ENCODE measurements around the gene B3GAT1.
"Not testable (repeated sequence)": the region's sequence is repeated elsewhere in the genome, so short reads cannot be mapped to it uniquely, and the experiment has no call there.

B3GAT1 gene, protein sequence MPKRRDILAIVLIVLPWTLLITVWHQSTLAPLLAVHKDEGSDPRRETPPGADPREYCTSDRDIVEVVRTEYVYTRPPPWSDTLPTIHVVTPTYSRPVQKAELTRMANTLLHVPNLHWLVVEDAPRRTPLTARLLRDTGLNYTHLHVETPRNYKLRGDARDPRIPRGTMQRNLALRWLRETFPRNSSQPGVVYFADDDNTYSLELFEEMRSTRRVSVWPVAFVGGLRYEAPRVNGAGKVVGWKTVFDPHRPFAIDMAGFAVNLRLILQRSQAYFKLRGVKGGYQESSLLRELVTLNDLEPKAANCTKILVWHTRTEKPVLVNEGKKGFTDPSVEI

DNA sequence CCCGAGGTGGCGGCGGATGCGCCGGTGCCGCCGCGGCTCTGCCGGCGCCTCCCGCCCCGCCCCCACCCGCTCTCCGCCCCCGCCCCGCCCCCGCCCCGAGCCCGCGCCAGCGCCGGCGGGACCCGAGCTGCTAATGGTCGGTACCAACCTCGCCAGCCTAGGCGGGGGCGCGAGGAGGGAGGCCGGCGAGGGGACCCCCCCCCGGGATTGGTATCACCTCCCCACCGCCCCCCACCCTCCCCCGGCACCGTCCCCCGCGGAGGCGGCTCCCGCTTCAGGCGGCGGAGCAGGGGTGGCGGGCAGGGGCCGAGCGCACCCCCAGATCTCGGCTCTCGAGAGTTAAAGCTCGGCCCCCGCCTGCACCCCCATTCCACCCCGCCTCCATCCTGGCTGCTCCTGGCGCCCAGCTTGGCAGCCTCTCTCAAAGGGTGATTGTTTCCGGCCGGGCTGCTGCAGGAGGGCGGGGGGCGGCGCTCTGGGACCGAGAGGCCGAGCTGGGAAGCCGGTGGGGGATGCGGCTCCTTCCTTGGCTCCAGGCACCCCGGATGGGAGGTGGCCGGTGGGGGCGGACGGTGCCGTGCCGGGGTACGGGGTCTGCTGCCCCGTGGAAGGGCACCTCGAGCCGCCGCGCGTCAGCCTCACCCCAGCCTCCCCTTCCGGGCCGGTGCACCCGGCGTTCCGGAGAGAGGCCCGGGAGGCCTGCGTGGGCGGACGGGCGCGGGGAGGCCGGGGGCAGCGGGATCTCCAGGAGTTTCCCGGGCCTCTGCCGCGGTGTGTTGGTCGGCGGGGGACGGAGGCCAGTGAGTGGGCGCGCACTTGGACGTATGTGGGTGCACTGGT, at the start of gene B3GAT1:
Gene B3GAT1 (minus strand): TSS at position 40 of the 840 bp plus-strand sequence. CDS start 24,583 bp downstream, outside the sequence.
- peak; percentile 32 to 96 (median 89) for DNase-seq

DNA sequence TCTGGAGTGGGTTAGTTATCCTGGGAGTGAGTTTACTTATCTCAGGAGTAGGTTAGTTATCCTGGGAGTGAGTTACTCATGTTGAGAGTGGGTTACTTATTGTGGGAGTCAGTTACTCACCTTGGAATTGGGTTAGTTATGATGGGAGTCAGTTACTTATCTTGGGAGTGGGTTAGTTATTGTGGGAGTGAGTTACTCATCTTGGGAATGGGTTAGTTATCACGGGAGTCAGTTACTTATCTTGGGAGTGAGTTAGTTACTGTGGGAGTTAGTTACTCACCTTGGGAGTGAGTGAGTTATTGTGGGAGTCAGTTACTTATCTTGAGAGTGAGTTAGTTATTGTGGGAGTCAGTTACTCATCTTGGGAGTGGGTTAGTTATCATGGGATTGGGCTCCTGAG, 49.6 kb upstream of the B3GAT1 start:
- DNase-seq = no peak

DNA sequence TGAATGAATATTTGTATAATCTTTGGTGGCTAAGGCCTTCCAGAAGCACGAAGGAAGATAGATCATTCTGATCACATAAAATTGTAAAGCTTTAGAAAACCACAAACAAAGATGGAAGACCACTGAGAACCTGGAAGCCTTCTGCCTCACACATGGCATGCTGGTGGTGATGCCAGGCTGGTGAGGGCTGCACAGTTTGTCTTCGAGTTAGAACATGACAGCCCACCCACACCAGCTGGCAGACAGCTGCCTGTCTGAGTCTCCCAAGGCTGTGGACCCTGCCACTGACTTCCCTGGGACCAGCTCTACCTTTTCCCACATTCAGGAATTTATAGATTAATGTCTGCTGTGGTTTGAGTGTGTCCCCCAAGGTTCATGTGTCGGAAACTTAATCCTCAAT, 48.8 kb upstream of the B3GAT1 start:
- no peak for DNase-seq

DNA sequence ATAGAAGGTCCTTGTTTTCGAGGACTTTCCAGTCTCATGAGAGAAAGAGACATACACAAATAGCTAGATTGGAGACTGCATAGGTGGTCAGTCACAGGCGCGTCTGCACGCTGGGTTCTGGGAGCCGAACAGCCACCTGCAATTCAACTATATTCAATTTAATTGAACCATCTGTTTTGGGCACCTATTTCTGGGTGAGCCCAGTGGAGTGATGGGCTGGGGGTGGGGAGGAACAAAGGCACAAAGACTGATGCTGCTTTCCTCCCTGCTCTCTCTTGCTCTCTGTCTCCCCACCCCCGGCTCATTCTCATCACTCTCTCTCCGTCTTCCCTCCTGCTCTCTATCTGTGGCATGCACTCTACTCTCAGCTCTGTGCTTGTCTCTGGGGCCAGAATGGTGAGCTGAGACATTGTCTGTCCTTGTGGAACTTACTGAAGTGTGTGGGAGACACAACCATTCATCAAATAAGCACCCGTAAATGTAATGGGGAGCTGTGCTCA, 48.1 kb upstream of the B3GAT1 start:
- DNase-seq = no peak

DNA sequence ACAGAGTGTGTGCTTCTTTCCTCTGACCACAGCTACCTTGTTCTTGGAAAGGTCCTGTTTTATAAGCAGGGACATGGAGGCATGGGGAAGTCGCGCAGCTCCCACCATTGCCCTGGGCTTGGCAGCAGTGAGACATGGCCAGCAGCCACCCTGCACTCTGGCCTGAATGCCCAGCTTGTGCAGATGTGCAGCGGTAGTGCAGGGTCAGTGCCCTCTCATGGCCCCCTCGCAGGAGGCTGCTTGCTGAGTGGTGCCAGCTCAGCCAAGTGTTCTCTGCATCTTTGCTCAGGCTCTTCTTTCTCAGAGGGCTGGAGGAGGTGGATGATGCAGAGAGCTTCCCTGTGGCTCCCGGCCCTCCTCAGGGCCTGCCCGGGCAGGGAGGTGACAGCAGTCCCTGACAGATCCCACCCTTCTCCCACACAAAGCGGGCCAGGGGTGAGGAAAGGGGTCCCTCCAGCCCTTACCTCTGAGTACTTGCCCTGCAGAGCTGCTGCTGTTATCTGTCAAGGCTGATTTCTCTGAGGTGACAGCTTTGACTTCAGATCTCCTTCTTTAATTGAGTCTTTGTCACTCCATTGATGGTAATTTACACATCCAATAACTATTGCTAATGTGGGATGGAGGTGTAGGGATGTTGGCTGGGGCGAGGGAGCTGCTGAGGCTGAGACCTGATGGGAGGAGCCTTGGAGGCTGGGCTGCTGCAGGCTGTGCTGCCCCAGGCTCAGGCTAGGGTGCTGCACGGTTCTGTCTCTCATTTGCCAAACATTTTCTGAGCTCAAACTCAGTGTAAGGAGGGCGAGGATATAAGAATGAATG, 47.4 kb upstream of the B3GAT1 start:
- DNase-seq = peak in 12 of 51 donors; percentile 12 to 34 (median 27)

DNA sequence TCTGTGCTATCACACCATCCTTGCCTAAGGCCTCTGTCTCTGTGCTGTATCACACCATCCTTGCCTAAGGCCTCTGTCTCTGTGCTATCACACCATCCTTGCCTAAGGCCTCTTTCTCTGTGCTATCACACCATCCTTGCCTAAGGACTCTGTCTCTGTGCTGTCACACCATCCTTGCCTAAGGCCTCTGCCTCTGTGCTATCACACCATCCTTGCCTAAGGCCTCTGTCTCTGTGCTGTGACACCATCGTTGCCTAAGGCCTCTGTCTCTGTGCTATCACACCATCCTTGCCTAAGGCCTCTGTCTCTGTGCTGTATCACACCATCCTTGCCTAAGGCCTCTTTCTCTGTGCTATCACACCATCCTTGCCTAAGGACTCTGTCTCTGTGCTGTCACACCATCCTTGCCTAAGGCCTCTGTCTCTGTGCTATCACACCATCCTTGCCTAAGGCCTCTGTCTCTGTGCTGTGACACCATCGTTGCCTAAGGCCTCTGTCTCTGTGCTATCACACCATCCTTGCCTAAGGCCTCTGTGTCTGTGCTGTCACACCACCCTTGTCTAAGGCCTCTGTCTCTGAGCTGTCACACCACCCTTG, 45.5 kb upstream of the B3GAT1 start:
- not testable (repeated sequence) for DNase-seq

DNA sequence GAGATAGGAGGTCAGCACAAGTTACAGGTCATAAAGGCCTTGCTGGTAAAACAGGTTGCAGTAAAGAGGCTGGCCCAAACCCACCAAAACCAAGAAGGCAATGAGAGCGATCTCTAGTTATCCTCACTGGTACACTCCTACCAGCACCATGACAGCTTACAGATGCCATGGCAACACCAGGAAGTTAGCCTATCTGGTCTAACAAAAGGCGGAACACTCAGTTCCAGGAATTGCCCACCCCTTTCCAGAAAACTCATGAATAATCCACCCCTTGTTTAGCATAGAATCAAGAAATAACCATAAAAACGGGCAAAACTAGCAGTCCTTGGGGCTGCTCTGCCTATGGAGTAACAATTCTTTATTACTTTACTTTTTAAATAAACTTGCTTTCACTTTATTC, 43.5 kb upstream of the B3GAT1 start:
- no peak for DNase-seq

DNA sequence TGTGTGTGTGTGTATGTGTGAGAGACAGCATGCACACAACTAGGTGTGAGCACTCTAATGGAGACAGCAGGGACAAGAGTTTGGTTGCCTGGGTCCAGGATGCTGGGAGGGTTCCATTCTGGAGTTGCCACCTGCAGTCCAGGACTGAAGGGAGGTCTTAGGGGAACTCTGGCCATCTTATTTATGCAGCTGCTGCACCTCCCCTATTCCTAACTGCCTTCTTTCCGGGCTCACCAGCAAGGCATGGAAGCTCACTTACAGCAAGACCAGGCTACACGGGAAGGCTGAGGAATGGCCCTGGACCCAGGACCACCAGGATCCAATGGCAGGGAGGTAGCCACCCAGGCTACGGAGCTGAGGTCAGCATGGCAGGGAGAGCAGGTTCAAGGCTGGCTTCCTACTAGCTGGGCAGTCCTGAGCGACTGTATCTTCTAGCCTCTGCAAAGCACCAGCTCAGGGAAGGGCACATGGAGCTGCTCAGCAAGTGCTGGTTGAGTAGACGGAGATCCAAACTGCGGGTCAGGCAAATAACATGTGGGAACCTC, 42.2 kb upstream of the B3GAT1 start:
- DNase-seq = no peak

DNA sequence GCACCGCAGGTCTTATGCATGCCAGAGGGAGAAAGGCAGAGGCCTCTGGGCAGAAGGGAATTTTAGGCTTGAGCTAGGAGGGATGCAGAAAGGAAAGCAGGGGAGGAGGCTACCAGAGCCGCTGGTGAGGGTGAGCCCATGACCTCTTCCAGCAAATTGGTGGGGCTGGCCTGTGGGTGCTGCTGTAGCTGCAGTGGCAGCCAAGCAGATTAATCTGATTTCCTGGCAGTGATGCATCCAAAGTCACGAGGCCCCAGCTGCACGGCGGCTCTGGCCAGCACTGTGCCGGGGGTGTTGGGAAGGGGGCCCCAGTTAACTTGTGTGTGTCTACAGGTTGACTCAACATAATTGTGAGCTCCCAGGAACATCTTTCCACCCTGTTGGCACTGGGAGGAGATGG, 41.4 kb upstream of the B3GAT1 start:
- peak in 24 of 51 donors; percentile 9 to 71 (median 36) for DNase-seq

DNA sequence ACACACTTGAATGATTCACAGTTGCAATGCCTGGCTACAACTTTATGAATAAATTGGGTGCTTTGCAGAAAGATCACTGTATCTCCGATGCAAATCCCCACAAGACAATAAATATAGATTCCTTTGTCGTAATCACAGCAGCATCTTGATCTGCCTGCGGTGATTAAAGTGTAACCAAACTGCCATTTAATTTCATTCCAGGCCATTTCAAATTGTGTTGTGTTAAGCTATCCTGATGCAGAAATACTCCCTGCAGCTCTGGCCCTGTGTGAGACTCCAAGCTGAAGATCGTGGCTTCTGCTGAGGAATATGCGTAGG, 40.8 kb upstream of the B3GAT1 start:
- no peak for DNase-seq

DNA sequence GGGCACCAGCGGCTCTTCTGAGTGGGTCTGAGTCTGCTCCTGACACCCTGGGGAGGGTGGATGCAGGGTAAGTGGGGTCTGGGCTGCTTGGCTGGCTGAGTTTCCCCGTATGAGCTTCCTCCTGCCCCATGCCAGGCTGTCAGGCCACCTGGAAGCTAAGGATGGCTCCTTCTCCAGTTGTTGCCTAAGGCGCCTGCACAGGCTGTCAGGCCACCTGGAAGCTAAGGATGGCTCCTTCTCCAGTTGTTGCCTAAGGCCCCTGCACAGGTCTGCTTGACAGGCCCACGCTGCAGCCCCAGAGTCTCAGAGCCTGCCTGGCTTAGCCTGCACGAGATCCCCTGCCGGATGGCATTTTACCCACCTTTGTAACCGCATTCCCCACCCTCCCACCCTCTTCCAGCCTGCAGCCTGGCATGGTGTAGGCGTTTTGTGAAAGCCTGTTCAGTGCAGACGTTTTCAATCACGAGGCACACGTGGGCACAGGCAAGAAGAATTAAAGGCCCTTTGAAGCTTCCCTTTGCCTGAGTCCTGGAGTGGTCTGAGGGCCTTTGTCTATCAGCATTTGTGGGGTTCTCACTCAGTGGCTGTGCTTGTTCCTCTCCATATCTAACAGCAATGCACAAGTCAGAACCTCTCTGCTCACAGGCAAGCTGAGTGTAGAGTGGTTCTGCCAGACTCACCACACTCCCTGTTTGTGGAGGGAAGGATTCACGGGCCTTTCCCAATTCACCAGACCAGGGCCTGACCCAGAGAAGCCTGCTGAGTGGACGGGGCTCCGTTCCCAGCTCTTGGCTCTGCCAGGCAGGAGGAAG, 40.2 kb upstream of the B3GAT1 start:
- peak in 24 of 51 donors; percentile 5 to 62 (median 32) for DNase-seq

DNA sequence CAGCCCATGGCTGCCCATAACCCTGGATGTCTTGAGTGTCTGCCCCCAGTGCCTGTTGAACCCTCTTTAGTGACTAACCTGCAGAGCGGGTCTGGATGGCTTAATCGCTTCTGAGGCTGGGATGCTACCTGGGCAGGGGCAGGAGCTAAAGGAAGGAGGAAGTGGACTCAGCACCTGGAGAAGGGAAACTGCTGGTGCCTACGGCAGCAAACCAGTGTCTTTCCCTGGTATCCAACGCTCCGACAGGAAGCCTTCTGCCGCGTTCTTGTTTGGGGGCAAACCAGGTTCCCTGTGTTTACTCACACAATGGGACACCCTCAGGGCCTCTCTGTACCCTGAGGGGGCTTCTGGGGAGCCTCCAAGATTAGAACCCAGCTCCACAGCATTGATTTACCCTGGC, 38.1 kb upstream of the B3GAT1 start:
- DNase-seq = no peak

DNA sequence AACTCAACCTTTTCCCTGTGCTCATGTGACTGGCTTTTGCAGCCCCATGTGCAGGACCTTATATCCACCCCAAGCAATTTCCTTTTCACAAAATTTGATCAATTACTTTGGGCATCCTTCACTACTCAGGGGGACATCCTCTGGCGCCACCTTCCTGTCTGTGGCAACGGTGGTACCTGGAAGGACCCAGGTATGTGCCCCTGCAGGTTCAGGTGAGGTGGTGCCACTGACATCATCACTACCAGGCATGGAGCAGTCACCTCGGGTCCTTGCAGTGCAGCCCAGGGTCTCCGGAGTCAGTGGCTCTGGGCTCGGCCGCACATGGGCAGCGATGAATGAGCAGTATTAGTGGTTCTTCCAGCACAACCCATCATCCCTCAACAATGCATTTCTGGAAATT, 37.7 kb upstream of the B3GAT1 start:
- DNase-seq = no peak

DNA sequence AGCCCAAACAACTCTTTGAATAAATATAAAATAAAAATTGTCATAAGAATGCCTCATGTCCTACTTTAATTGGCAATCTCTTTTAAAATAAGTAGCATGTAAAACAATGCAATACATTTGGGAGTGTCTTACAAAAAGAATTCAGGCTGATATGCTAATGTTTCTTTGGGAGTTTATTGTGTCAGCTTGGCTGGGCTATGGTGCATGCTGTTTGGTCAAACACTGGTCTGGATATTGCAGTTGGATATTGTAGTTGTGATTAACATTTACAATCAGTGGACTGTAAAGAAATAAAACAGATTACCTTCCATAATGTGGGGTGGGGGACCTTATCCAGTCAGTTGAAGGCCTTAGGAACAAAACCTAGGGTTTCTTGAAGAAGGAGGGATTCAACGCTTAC, 37.0 kb upstream of the B3GAT1 start:
- no peak for DNase-seq

DNA sequence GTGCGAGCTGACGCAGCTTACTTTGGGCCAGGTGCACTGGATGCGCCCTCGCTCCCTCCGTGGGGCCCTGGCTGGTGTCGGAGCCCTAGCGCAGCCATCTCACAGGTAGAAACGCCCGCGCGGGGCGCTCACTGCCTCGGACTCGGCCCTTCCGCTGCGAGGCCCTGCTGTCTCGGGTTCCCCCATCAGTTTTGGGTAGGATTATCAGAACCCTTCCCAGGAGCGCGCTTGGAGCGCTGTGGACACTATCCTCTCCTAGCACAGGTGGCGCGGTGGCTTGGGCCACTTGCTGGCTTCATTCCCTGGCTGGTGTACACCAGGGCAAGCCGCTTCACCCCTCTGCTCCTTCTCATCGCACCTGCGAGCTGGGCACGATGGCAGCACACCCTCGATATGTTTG, 35.7 kb upstream of the B3GAT1 start:
- no peak for DNase-seq

DNA sequence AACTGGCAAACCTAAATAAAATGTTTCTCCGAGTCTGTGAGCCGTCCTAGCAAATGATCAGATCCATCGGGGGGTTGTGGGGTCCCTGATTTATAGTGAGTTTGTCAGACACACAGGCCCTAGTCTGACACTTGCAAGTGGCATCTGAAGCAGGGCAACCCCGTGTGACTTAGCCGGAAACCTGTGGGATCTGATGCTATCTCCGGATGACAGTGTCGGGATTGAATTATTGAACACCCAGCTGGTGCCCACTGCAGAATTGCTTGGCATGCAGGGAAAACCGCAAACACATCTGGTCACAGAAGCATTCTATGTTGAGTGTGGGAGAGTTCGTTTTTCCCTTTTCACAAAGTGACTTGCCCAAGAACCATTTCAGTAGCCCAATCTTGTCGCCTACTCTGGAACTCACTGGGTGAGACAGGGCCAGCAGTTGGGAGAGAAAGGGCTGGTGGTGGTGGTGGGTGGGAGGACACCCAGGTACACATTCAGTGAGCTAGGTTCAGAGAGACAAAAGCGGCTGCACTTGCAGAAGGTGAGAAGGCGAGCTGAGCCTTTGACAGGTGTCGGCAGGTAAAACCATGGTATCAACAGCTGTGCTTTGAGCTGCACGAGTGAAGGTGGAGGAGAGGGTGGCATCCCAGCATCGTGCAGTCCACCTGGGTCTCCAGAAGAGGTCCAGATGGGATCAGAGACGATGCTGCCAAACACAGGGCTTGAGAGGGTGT, 33.7 kb upstream of the B3GAT1 start:
- DNase-seq = no peak

DNA sequence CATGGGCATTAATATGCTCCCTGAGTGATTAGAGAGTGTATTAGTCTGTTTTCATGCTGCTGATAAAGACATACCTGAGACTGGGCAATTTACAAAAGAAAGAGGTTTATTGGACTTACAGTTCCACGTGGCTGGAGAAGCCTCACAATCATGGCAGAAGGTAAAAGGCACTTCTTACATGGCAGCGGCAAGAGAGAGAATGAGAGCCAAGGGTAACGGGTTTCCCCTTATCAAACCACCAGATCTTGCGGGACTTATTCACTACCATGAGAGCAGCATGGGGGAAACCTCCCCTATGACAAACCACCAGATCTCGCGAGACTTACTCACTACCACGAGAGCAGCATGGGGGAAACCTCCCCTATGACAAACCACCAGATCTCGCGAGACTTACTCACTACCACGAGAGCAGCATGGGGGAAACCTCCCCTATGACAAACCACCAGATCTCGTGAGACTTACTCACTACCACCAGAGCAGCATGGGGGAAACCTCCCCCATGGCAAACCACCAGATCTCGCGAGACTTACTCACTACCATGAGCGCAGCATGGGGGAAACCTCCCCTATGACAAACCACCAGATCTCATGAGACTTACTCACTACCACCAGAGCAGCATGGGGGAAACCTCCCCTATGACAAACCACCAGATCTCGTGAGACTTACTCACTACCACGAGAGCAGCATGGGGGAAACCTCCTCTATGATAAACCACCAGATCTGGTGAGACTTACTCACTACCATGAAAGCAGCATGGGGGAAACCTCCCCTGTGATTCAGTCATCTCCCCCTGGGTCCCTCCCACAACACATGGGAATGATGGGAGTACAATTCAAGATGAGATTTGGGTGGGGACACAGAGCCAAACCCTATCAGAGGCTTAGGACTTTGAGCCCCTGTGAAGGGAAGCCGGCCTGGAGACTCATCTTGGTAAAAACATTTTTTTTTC, 32.4 kb upstream of the B3GAT1 start:
- not testable (repeated sequence) for DNase-seq

DNA sequence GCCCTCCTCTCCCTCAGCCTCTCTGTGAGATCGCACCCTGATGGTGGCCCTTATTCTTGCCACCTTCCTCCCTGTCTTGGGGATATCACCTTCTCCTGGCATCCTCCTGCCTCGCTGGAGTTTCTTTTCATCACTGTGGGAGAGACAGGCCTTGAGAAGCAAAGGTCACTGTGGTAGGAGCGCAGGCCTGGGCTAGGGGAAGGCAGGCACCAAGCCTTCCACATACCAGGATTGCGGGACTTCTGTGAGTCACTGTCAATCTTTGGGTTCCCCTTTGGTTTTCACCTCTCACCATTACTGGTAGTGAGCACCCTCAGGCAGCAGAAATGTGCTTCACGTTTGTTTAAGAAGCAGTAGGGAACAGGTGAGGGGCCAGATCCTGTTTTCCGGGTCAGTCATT, 31.2 kb upstream of the B3GAT1 start:
- no peak for DNase-seq
